HG03460 (cell line): ENCODE results near the gene PLXNA4.

ENCODE experiments used
- ATAC-seq: cut with Tn5 transposase; IDR thresholded peaks from one replicate; pipeline ENCODE4 v1.9.1; 2021; ENCODE audit not compliant: unreplicated experiment

PLXNA4 gene

GRCh38 chr7:132249256-132249971 lies 326.9 kb downstream of the PLXNA4 start:
- ATAC-seq, result no peak

DNA sequence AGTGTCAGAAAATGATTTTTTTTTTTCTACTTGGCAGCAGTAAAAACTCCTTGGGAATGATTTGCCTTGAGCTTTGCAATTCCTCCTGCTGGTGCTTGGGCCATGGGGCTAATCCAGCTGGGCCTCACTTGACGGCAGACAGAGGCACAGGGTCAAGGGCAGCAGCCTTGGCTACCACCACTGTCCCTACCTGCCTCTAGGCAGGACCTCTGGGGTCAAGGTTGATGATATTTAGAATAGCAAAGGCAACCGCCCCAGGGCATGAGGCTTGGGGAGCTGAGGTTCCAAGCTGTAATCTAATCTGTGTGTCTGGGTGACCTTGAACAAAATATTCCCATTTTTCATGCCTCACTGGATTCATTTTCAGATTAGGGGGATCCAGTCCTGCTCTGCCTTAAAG lies 327.4 kb downstream of the PLXNA4 start:
- no peak for ATAC-seq

GRCh38 chr7:132247995-132248618 lies 328.2 kb downstream of the PLXNA4 start:
- ATAC-seq, result no peak

- ATAC-seq, result no peak
Measured at GRCh38 chr7:132246591-132246990, 329.7 kb downstream of the PLXNA4 start.

- no peak for ATAC-seq
Measured at GRCh38 chr7:132245539-132245938, 330.7 kb downstream of the PLXNA4 start.

DNA sequence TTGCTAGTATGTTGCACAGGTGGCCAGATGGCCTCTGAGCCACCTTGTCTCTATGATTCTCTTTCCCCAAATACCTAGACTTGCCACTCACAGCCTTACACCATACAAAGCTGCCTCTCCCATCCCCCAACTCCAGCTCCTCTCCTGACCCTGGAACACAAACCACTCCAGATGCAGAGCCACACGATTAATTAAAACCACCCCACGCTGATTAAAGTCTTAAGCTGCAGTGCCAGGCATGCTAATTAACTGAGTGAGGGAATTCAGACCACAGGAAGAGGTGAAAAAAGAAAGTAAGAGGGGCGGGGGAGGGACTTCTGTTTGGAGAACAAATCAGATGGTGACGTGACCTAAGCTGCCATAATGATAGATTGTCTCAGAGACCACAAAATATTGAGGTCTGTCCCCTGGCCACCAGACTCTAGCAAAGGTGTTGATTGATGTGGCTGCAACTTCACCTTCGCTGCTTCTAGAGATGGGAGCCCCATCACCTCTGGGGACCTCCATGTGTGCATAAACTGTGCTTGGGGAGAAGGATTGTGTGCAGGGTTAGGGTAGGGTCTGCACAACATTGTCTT lies 331.3 kb downstream of the PLXNA4 start:
- ATAC-seq, result no peak

DNA sequence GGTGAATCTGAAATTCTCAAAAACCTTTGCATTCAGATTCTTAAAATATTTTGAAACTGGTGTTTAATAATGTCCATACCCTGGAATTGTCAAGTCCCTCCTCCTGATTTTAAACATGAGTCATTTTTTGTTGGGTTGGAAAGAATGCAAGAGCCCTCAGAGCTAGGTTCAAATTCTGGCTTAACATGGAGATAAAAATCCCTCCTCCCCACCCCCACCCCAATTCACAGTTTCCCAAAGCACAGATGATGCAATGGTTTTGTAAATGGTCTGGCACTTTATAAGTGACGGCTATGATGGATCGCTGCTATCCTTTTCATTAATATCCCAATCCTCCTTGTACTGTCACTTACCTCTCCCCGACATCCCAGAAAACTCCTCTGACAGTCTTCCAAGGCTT lies 332.8 kb downstream of the PLXNA4 start:
- ATAC-seq, result no peak

DNA sequence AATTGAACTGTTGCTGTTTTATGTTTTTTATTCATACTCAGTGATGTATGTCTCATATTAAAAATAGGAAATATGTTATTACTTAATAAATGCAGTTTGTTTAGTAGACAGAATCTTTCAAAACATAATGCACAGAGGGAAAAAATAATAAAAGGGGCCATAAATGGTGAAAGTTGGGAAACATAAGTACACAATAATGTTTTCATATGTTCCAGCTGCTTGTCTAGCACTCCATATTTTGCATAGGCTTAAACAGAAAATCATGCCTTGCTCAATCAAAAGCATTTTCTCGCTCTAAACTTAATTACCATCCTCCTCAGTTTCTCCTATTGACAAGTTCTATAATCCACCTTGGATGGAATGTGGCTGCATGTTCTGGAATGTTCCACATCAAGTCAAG lies 333.2 kb downstream of the PLXNA4 start:
- ATAC-seq, result no peak

DNA sequence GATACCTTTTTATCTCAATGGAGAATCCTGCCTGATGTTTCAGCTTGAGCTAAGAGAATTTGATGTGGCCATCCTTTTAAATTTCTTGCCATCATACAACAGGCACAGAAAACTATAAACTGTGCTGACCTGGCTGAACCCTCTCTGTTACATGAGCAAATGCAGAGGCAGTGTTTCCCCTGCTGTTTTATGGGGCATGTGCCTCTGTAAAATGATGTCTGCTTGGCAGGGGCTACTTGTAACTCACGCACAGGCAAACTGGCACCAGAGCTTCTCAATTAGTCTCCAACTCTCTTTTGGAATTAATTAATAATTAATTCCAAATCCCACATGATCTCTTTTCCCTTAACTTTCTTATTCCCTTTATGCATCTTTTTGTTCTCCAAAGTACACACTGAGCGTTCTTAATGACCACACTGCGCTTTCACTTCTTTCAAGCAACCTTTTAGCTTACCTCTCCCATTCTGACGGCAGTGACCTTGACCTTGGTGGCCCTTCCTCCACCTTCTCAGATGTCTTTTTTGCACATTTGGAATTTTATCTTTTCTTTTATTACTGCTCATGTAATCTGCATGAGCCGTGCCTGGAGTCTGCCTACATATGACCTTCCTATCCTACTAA lies 334.0 kb downstream of the PLXNA4 start:
- no peak for ATAC-seq

GRCh38 chr7:132240821-132241422 lies 335.3 kb downstream of the PLXNA4 start:
- ATAC-seq, result no peak

DNA sequence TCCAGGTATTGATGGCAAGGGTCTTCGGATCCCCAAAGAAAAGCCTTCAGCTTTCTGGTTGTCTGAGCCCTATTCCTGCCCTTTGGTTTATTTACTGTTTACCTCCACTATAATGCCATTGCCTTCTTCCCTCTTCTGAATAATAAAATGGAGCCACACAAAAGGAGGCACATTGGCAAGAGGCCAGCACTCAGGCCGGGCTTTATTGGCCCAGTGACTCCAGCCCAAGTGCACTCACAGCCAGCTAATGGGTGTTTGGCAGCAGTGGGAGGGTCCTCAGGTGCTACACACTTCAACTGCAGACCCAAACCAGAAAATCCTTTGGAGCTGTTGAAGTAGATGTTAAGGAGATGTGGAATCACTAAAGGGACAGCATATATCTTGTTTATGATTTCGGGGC lies 336.0 kb downstream of the PLXNA4 start:
- ATAC-seq, result no peak

DNA sequence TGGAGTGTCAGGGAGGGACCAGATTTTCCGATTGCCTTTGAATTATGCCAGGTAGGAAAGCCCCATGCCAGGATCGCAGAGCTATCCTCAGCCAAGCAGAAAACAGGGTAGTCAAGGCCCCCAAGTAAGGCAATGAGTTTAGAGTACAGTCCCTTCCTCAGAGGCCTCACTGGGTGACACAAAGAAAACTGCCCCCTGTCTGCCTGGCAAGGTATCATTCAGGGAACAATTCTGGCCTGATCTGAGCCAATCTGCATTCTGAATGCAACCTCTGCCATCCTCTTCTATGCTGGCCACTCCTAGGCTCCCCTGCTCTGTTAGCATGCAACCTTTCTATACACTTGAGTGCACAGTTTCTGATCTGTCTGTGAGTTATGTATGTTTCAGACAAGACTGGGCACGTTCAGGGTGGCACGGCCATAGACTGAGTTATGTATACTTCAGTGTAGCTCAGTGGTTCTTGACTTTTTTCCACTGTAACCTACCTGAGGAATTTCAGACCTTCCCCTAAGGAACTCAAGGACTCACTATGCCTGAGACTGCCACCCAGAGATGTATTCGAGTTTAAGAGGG lies 336.8 kb downstream of the PLXNA4 start:
- ATAC-seq, result no peak

GRCh38 chr7:132234711-132235110 lies 341.6 kb downstream of the PLXNA4 start:
- ATAC-seq, result no peak

DNA sequence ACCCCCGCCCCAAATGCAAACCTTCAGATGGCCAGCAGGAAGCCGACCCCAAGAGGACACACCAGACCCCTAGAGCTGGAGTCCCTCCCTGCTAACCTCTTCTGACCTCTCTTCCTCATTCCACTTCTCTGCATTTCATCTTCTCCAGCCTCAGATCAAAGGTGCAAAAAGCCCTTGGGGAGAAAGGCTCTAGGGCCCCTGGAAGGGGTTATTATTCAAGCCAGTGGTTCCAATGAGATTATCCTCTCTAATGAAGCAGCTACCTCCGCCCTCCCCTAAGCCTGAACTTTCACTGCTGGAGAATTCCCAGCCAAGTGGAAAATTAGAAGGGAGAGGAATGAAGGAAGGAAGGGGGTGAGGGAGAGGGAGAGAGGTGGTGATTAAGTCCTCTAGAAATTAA lies 343.9 kb downstream of the PLXNA4 start:
- ATAC-seq, result no peak

DNA sequence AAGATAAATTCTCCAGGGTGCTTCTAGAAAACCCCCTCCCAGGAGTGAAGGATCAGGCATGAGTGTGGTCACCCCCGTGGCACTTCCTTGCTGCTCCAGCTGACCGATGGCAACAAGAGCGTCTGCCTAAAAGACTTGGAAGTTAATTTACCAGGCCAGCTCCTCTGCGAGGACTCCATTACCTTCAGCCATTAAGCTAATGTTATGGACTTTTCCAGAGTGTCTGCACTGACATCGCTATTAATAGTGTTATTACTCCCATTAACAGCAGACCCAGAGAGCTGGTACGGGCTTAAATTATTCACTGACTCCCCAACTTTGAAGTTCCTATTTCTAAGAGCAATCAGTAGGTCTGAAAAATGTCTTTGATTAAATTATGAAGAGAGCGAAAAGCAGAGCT lies 345.8 kb downstream of the PLXNA4 start:
- no peak for ATAC-seq

DNA sequence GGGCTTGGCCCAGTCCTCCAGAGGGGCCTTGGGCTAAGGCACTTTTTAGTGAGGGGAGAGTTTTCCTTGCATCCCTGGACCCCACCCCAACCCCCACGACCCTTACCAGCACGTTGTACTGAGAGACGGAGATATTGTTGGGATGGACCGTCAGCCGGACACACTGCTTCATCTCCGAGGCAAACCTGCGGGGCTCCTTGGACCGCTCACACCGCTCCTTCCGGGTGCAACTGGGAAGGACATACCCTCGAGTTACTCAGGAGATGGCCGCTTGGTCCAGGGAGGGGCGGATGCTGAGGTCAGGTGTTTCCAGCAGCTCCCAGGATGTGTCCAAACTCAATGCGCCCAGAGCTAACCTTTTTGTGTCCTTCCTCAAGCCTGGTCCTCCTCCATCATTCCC lies 348.0 kb downstream of the PLXNA4 start:
- no peak for ATAC-seq

DNA sequence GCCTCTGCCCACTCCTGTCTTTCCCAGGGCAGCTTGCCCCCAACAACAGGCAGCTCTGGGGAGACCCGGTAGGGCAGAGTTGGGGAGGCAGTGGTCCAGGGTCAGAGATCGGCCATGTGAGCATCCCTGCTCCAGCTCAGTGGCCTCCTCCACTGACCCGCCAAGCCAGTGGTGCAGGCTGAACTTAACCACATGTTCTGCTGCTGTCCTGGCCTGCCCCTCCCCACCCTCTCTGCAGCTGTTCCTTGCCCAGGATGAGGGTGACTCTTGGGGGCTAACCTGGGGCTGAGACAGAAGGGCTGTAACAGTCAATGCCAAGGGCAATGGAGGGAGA lies 349.3 kb downstream of the PLXNA4 start:
- no peak for ATAC-seq

- ATAC-seq, result no peak
Measured at GRCh38 chr7:132226046-132226956, 350.0 kb downstream of the PLXNA4 start.

GRCh38 chr7:132225216-132226030 lies 350.8 kb downstream of the PLXNA4 start:
- no peak for ATAC-seq

DNA sequence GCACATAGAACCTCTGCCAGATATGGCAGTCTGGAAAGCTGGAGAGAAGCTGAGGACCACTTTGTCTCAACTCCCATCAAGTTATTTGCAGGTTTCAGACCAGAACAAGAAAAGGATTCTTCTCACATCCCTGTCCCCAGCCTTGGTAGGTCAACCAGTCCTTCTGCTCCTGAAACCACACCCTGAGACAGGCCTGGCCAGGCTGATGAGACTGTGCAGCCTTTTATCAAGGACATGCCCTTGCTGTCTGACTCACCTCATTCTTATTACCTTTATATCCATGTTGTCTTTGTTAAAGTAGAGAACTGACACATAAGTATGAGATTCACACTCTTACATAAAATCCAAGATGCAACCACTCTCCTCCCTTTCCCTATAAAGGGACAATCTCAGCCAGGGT lies 354.9 kb downstream of the PLXNA4 start:
- ATAC-seq, result no peak
